Right lobe of liver (tissue), 6 donors: ENCODE data around the gene CAP1. TPM values are rescaled to one million over a fixed set of nuclear protein-coding genes. Genes with fewer than 3 reads are reported as not detected.

Experiments used
- ATAC-seq, 4 donors: fragments of 200-7000 bp; cut with Tn5 transposase; one replicate each; pipeline ENCODE4 v1.9.1; 2020; ENCODE audit warnings: mild to moderate bottlenecking in 4 of 4, moderate library complexity in 4 of 4
- DNase-seq, 3 donors: peaks; one replicate each; pipeline ENCODE4 v3.0.0-alpha.2; 2020
- H3K27ac ChIP-seq, 3 donors: fragments of 200-600 bp; one replicate each; pipeline ENCODE4 v1.8.0; 2022
- H3K27me3 ChIP-seq, 2 donors: fragments of 200-600 bp; one replicate each; pipeline ENCODE4 v1.8.0; 2022
- H3K36me3 ChIP-seq, 4 donors: fragments of 200-600 bp; sonication (generic) in 1 of 4; one replicate each; pipeline versions ENCODE4 v1.5.1 to v1.8.0; 2017 to 2022; ENCODE audit warnings: control low read depth in 1 of 4
- H3K4me1 ChIP-seq, 4 donors: fragments of 200-600 bp; sonication (generic) in 1 of 4; one replicate each; pipeline versions ENCODE4 v1.5.1 to v1.8.0; 2017 to 2022; ENCODE audit warnings: control low read depth in 1 of 4
- H3K4me3 ChIP-seq, 3 donors: fragments of 200-600 bp; one replicate each; pipeline ENCODE4 v1.8.0; 2022
- H3K9me3 ChIP-seq, 4 donors: fragments of 200-600 bp; sonication (generic) in 1 of 4; one replicate each; pipeline versions ENCODE4 v1.5.1 to v1.8.0; 2017 to 2022; ENCODE audit warnings: control low read depth in 1 of 4
- POLR2A ChIP-seq: fragments of 450-650 bp; IDR thresholded peaks from one replicate; pipeline ENCODE4 v1.6.1; 2017; ENCODE audit warnings: antibody characterized with exemption, mild to moderate bottlenecking
- WGBS: methylation state at CpG from one replicate; pipeline ENCODE4 v1.1.6; 2018; ENCODE audit warnings: low coverage, low lambda C conversion rate; ENCODE audit not compliant: insufficient coverage; ENCODE audit errors: missing lambda C conversion rate; 5-methylcytosine and 5-hydroxymethylcytosine counted together
- intact Hi-C, 2 donors: fragments of 100-400 bp; cut with DNase I; formaldehyde crosslinking; loops; one replicate each; pipeline versions ENCODE4 v1.11.2 to v1.14.1; 2022
- long read RNA-seq: library from polyadenylated mRNA; unstranded; transcript quantifications from one replicate; pipeline ENCODE4 v2.0.0, GENCODE V29; 2019
- total RNA-seq, 6 experiments: library from RNA; depleted of rRNA in 2 of 6; stranded (reverse); fragments of >200 nt in 2 of 6; fragmentation: NEBNext Ultra II Directional in 3 of 6; extraction: Animal tissue kit (Norgen Biotek cat#: 25700) in 3 of 6; gene quantifications; one replicate each; pipeline versions ENCODE4 v1.1.0 to v1.2.4, GENCODE V29; 2016 to 2023
- TF ChIP-seq, protein P1 (sequence below), 4 donors: fragments of 200-600 bp in 3 of 4; fragments of 450-650 bp in 1 of 4; IDR thresholded peaks; one replicate each; pipeline versions ENCODE4 v1.5.1 to v1.8.0; 2016 to 2022; ENCODE audit warnings: antibody characterized with exemption in 4 of 4, mild to moderate bottlenecking in 2 of 4
- donor health status: DM: no; HTN: yes; CAD: no.
- donor health status: DM: no; HTN: no; CAD: no.
- donor health status: DM: no; HTN: no; CAD: no.
- donor health status: DM: no; HTN: yes; CAD: no.
- donor health status: DM: no; HTN: yes; CAD: no.

Gene CAP1, protein sequence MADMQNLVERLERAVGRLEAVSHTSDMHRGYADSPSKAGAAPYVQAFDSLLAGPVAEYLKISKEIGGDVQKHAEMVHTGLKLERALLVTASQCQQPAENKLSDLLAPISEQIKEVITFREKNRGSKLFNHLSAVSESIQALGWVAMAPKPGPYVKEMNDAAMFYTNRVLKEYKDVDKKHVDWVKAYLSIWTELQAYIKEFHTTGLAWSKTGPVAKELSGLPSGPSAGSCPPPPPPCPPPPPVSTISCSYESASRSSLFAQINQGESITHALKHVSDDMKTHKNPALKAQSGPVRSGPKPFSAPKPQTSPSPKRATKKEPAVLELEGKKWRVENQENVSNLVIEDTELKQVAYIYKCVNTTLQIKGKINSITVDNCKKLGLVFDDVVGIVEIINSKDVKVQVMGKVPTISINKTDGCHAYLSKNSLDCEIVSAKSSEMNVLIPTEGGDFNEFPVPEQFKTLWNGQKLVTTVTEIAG
- total RNA-seq: 100 to 1,000 TPM in 5 of 6 experiments, 10 to 100 TPM in 1; 93.1 to 152 (median 128) TPM
- long read RNA-seq, transcript CAP1-203 (13 exons, 3,105 nt): major isoform, 6 of 16 reads
- long read RNA-seq, partial matches to known transcripts: 2 of 16 reads
- long read RNA-seq, other reads (novel, unspliced or antisense): 4 of 16 reads

DNA sequence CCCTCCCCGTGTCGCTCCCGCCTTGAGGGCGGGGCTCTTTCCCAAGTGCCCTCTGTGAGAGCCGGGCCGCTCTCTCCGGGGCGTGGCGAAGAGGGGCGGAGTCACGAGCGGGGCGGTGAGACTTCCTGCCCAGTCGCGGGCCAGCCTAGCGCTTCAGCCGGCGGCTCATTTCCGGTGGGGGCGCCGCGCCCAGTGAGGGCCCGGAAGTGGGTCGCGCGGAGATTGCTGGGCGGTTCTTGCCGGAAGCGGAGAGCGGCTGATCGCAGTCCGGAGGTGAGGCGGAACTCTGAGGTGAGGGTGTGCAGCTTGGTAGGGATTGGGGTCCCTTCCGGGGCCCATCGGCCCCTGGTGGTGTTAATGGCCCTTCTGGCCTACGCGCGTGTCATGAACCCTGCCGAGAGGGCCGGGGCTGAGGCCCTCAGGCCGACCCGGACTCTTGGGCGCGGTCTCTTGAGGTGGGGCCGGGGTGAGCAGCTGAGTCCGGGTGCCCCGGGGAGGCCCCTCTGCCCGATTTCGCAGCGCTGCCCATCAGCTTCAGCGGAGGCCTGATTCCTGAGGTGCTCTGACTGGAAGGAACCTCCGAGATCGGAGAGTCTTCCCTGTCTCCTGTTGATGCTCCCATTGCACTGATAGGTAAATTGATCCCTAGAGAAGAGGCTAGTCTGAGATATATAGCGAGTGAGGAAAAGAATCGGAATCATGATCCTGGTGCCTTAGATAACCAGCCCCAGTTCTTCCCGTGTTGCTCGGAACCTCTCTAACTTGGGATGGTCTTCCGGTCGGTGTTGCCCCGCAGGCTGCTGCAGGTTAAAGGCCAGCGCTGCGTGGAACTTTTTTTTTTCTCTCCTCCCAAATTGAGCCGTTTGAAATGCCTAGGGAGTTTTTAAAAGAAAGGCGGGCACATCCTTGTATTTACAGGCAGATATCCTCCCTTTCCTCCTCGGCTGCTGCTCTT lies at the start of gene CAP1:
Gene CAP1 (plus strand): TSS at position 219 of the 955 bp plus-strand sequence. CDS start 18,618 bp downstream, outside the sequence.
- Histone ChIP-seq H3K36me3 (no peaks in the 10 kb centered on the region), H3K4me1 (peaks cover 0 to 22% (median 5%) of the 10 kb centered on the region in 4 donors), H3K4me3 (peak within 1 kb of the TSS; percentile 90 to 100 (median 96)), H3K9me3 (no peaks in the 10 kb centered on the region), H3K27me3 (no peaks in the 10 kb centered on the region), H3K27ac (peak within 1 kb of the TSS; percentile 89 to 97 (median 97))
- ATAC-seq: peak; percentile 91 to 97 (median 96)
- WGBS: under 1% methylated on average over 23 of the region's 65 CpGs
- intact Hi-C loops: no loop called here
- DNase-seq: peak; percentile 100
- TF ChIP-seq, protein P1, sequence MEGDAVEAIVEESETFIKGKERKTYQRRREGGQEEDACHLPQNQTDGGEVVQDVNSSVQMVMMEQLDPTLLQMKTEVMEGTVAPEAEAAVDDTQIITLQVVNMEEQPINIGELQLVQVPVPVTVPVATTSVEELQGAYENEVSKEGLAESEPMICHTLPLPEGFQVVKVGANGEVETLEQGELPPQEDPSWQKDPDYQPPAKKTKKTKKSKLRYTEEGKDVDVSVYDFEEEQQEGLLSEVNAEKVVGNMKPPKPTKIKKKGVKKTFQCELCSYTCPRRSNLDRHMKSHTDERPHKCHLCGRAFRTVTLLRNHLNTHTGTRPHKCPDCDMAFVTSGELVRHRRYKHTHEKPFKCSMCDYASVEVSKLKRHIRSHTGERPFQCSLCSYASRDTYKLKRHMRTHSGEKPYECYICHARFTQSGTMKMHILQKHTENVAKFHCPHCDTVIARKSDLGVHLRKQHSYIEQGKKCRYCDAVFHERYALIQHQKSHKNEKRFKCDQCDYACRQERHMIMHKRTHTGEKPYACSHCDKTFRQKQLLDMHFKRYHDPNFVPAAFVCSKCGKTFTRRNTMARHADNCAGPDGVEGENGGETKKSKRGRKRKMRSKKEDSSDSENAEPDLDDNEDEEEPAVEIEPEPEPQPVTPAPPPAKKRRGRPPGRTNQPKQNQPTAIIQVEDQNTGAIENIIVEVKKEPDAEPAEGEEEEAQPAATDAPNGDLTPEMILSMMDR (IDR thresholded peaks at IDR 0.05): no peak
- TF ChIP-seq POLR2A: no peak

DNA sequence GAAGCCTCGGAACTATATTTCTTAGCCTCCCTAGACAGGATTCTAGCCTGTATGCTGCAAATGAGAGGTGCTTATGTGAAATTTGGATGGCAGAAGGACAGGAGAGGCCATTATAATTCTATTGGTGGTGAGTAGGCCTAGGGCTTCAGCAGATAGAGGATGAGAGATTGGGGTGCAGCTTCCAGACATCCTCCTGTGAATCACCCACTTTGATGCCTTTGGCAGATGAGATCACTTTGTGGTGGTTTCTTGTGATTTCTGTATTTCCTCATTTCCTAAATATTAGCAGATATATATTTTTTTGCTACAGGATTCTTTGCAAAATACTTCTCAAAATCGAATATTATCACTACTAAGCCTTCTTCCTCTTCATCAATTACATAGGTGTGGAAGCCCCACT lies 48.3 kb upstream of the CAP1 start:
- 47% methylated on average over 2 of the region's 2 CpGs for WGBS
- H3K9me3 ChIP-seq: no peaks in the 10 kb centered on the region
- DNase-seq (no peak), ATAC-seq (no peak)
- H3K27ac ChIP-seq: no peak overlapping the region
- no peaks in the 10 kb centered on the region for H3K4me1 ChIP-seq
- intact Hi-C loops: no loop called here
- no peaks in the 10 kb centered on the region for H3K27me3 ChIP-seq
- no peak overlapping the region for H3K4me3 ChIP-seq
- no peaks in the 10 kb centered on the region for H3K36me3 ChIP-seq
- no peak for TF ChIP-seq POLR2A
- TF ChIP-seq, protein P1 (IDR thresholded peaks at IDR 0.05): no peak

DNA sequence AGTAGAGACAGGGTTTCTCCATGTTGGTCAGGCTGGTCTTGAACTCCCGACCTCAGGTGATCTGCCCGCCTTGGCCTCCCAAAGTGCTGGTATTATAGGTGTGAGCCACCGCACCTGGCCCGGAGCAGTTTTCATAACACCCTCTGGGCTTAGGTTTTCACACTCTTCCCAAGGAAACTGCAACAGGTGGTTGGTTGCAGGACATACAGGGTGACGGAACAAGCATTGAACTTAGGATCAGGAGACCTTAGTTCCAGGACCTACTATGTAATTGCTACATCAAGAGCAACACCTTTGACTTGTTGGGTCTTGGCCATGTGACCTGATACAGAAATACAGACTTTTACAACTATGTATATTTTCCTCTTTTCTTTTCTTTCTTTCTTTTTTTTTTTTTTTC lies 47.6 kb upstream of the CAP1 start:
- intact Hi-C loops: no loop called here

DNA sequence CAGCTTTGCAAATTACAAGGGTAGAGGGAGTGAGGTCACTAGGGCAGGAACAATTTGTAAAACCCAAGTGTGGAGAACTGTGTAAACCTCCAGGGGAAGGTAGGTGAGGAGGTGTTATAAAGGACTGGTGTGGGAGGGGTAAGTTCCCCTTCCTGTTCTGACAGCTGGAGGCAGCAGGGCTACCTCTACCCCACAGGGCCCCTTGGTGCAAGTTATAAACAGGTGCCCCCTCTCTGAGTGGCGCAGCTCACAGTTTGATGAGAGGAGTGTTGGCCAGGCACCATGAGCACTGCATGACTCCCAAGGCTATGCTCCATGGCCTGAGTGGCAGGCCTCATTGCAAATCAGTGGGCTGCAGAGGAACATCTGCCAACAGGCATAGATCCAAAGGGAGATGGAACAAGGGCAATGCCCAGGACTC lies 44.5 kb upstream of the CAP1 start:
- H3K36me3 ChIP-seq: no peaks in the 10 kb centered on the region
- no CpG with 5 or more reads among the region's 1 CpG for WGBS
- TF ChIP-seq, protein P1 (IDR thresholded peaks at IDR 0.05): no peak
- TF ChIP-seq POLR2A: no peak
- H3K27ac ChIP-seq: no peak overlapping the region
- peak; percentile 20 to 63 (median 46) for ATAC-seq
- no peaks in the 10 kb centered on the region for H3K27me3 ChIP-seq
- H3K4me3 ChIP-seq: no peak overlapping the region
- intact Hi-C loops: no loop called here
- no peaks in the 10 kb centered on the region for H3K9me3 ChIP-seq
- no peaks in the 10 kb centered on the region for H3K4me1 ChIP-seq
- no peak for DNase-seq

More for the DNA sequence above, 47.6 kb upstream of the CAP1 start:
- H3K4me1 ChIP-seq: no peaks in the 10 kb centered on the region
- H3K27ac ChIP-seq: no peak overlapping the region
- no peak overlapping the region for H3K4me3 ChIP-seq
- H3K27me3 ChIP-seq: no peaks in the 10 kb centered on the region
- TF ChIP-seq POLR2A: no peak
- TF ChIP-seq, protein P1 (IDR thresholded peaks at IDR 0.05): no peak
- ATAC-seq (no peak), DNase-seq (no peak)
- H3K9me3 ChIP-seq: no peaks in the 10 kb centered on the region
- 83% methylated on average over 1 of the region's 5 CpGs for WGBS
- H3K36me3 ChIP-seq: no peaks in the 10 kb centered on the region
